NCI-H226 (cell line): ENCODE data around the gene TTBK1.
A peak's percentile ranks its signal among the peaks of the same experiment; 100 is the strongest.

Experiments
- DNase-seq: peaks from one replicate; pipeline ENCODE4 v3.0.0-alpha.2; 2015

The TTBK1 gene

GRCh38 chr6:43242908-43243663 lies at the start of gene TTBK1:
Gene TTBK1 (plus strand): TSS chr6:43243481. CDS start chr6:43246661, 3,180 bp downstream.
- DNase-seq: no peak

GRCh38 chr6:43193929-43194328 lies 49.4 kb upstream of the TTBK1 start:
- no peak for DNase-seq

- no peak for DNase-seq
Observed at GRCh38 chr6:43196337-43196736, 46.9 kb upstream of the TTBK1 start.

GRCh38 chr6:43199912-43200311 lies 43.4 kb upstream of the TTBK1 start:
- no peak for DNase-seq

GRCh38 chr6:43200541-43200940 lies 42.7 kb upstream of the TTBK1 start:
- no peak for DNase-seq

- no peak for DNase-seq
Observed at GRCh38 chr6:43202451-43202850, 40.8 kb upstream of the TTBK1 start.

- DNase-seq: no peak
Observed at GRCh38 chr6:43203029-43203717, 40.1 kb upstream of the TTBK1 start.

- no peak for DNase-seq
Observed at GRCh38 chr6:43203718-43204095, 39.6 kb upstream of the TTBK1 start.

GRCh38 chr6:43204271-43205105 lies 38.8 kb upstream of the TTBK1 start:
- DNase-seq: no peak

- DNase-seq: no peak
Observed at GRCh38 chr6:43205849-43206248, 37.4 kb upstream of the TTBK1 start.

- no peak for DNase-seq
Observed at GRCh38 chr6:43207286-43207685, 36.0 kb upstream of the TTBK1 start.

GRCh38 chr6:43211955-43212354 lies 31.3 kb upstream of the TTBK1 start:
- DNase-seq: no peak

- DNase-seq: no peak
Observed at GRCh38 chr6:43213431-43213830, 29.9 kb upstream of the TTBK1 start.

GRCh38 chr6:43215066-43215465 lies 28.2 kb upstream of the TTBK1 start:
- no peak for DNase-seq

- DNase-seq: no peak
Observed at GRCh38 chr6:43216200-43216599, 27.1 kb upstream of the TTBK1 start.

- DNase-seq: no peak
Observed at GRCh38 chr6:43217351-43217750, 25.9 kb upstream of the TTBK1 start.

GRCh38 chr6:43219119-43219518 lies 24.2 kb upstream of the TTBK1 start:
- no peak for DNase-seq

- DNase-seq: no peak
Observed at GRCh38 chr6:43219814-43220213, 23.5 kb upstream of the TTBK1 start.

GRCh38 chr6:43220439-43220951 lies 22.8 kb upstream of the TTBK1 start:
- DNase-seq: no peak

GRCh38 chr6:43221046-43221972 lies 22.0 kb upstream of the TTBK1 start:
- peak; percentile 43 for DNase-seq

GRCh38 chr6:43222418-43223059 lies 20.7 kb upstream of the TTBK1 start:
- no peak for DNase-seq

- no peak for DNase-seq
Observed at GRCh38 chr6:43223175-43223574, 20.1 kb upstream of the TTBK1 start.
